Mucosa of stomach (tissue), 1 donor: ENCODE results near the gene GNAQ.

Experiments
- H3K27me3 ChIP-seq: one replicate; pipeline ENCODE4 v1.7.0; 2013; ENCODE audit warnings: mild to moderate bottlenecking, low read length; ENCODE audit not compliant: control insufficient read depth, insufficient read depth
- H3K36me3 ChIP-seq: one replicate; pipeline ENCODE4 v1.7.0; 2013; ENCODE audit warnings: low read length; ENCODE audit not compliant: control insufficient read depth, insufficient read depth
- H3K4me1 ChIP-seq: one replicate; pipeline ENCODE4 v1.7.0; 2013; ENCODE audit warnings: mild to moderate bottlenecking, low read length; ENCODE audit not compliant: control insufficient read depth, insufficient read depth
- H3K4me3 ChIP-seq: one replicate; pipeline ENCODE4 v1.7.0; 2013; ENCODE audit warnings: low read length
- H3K9ac ChIP-seq: one replicate; pipeline ENCODE4 v1.7.0; 2013; ENCODE audit warnings: mild to moderate bottlenecking, low read length, moderate library complexity
- H3K9me3 ChIP-seq: one replicate; pipeline ENCODE4 v1.7.0; 2013; ENCODE audit warnings: mild to moderate bottlenecking, low read length, moderate library complexity; ENCODE audit not compliant: control insufficient read depth
- donor health status: Pancreatic carcinoma.

The GNAQ gene

GRCh38 chr9:77907585-77907984 is 124.0 kb downstream of the GNAQ start:
- Histone ChIP-seq H3K9me3 (no peaks in the 10 kb centered on the region), H3K27me3 (no peaks in the 10 kb centered on the region), H3K4me1 (peaks cover 27% of the 10 kb centered on the region), H3K36me3 (no peaks in the 10 kb centered on the region), H3K9ac (no peak overlapping the region), H3K4me3 (no peak overlapping the region)

- Histone ChIP-seq H3K9me3 (no peaks in the 10 kb centered on the region), H3K4me1 (peaks cover 27% of the 10 kb centered on the region), H3K9ac (no peak overlapping the region), H3K36me3 (no peaks in the 10 kb centered on the region), H3K4me3 (no peak overlapping the region), H3K27me3 (no peaks in the 10 kb centered on the region)
These were observed 124.6 kb downstream of the GNAQ start for GRCh38 chr9:77906991-77907390.

GRCh38 chr9:77903666-77904285 is 127.8 kb downstream of the GNAQ start:
- H3K9me3 ChIP-seq, result no peaks in the 10 kb centered on the region
- no peaks in the 10 kb centered on the region for H3K36me3 ChIP-seq

GRCh38 chr9:77901771-77902170 is 129.8 kb downstream of the GNAQ start:
- H3K9me3 ChIP-seq, result no peaks in the 10 kb centered on the region
- H3K27me3 ChIP-seq, result no peaks in the 10 kb centered on the region
- H3K4me1 ChIP-seq, result peaks cover 4% of the 10 kb centered on the region
- H3K36me3 ChIP-seq, result no peaks in the 10 kb centered on the region
- H3K4me3 ChIP-seq, result no peak overlapping the region
- H3K9ac ChIP-seq, result no peak overlapping the region

More at GRCh38 chr9:77903666-77904285, 127.8 kb downstream of the GNAQ start:
- H3K9ac ChIP-seq, result no peak overlapping the region
- no peaks in the 10 kb centered on the region for H3K27me3 ChIP-seq
- no peak overlapping the region for H3K4me3 ChIP-seq
- peaks cover 12% of the 10 kb centered on the region for H3K4me1 ChIP-seq

GRCh38 chr9:77901018-77901417 is 130.6 kb downstream of the GNAQ start:
- Histone ChIP-seq H3K36me3 (no peaks in the 10 kb centered on the region), H3K9ac (no peak overlapping the region), H3K9me3 (no peaks in the 10 kb centered on the region), H3K4me3 (no peak overlapping the region), H3K4me1 (peaks cover 4% of the 10 kb centered on the region), H3K27me3 (no peaks in the 10 kb centered on the region)

GRCh38 chr9:77899679-77900354 is 131.8 kb downstream of the GNAQ start:
- Histone ChIP-seq H3K9ac (no peak overlapping the region), H3K9me3 (no peaks in the 10 kb centered on the region), H3K4me3 (no peak overlapping the region), H3K4me1 (peaks cover 4% of the 10 kb centered on the region), H3K27me3 (no peaks in the 10 kb centered on the region), H3K36me3 (no peaks in the 10 kb centered on the region)

GRCh38 chr9:77898864-77899263 is 132.7 kb downstream of the GNAQ start:
- Histone ChIP-seq H3K9ac (no peak overlapping the region), H3K4me3 (no peak overlapping the region), H3K36me3 (no peaks in the 10 kb centered on the region), H3K9me3 (no peaks in the 10 kb centered on the region), H3K27me3 (no peaks in the 10 kb centered on the region), H3K4me1 (peaks cover 4% of the 10 kb centered on the region)

GRCh38 chr9:77896938-77897667 is 134.5 kb downstream of the GNAQ start:
- H3K9ac ChIP-seq, result no peak overlapping the region
- no peak overlapping the region for H3K4me3 ChIP-seq
- no peaks in the 10 kb centered on the region for H3K36me3 ChIP-seq
- no peaks in the 10 kb centered on the region for H3K27me3 ChIP-seq
- H3K9me3 ChIP-seq, result no peaks in the 10 kb centered on the region
- H3K4me1 ChIP-seq, result peaks cover 9% of the 10 kb centered on the region

GRCh38 chr9:77896269-77896937 is 135.2 kb downstream of the GNAQ start:
- Histone ChIP-seq H3K4me3 (no peak overlapping the region), H3K9ac (no peak overlapping the region), H3K9me3 (no peaks in the 10 kb centered on the region), H3K36me3 (no peaks in the 10 kb centered on the region), H3K4me1 (peaks cover 12% of the 10 kb centered on the region), H3K27me3 (no peaks in the 10 kb centered on the region)

GRCh38 chr9:77893706-77894105 is 137.9 kb downstream of the GNAQ start:
- H3K27me3 ChIP-seq, result no peaks in the 10 kb centered on the region
- H3K9me3 ChIP-seq, result no peaks in the 10 kb centered on the region
- H3K36me3 ChIP-seq, result no peaks in the 10 kb centered on the region
- H3K4me3 ChIP-seq, result no peak overlapping the region
- no peak overlapping the region for H3K9ac ChIP-seq
- H3K4me1 ChIP-seq, result peaks cover 12% of the 10 kb centered on the region

GRCh38 chr9:77892955-77893514 is 138.6 kb downstream of the GNAQ start:
- Histone ChIP-seq H3K9me3 (no peaks in the 10 kb centered on the region), H3K4me1 (peaks cover 15% of the 10 kb centered on the region), H3K9ac (no peak overlapping the region), H3K27me3 (no peaks in the 10 kb centered on the region), H3K4me3 (no peak overlapping the region), H3K36me3 (no peaks in the 10 kb centered on the region)
